Thyroid gland (tissue), 4 donors: ENCODE data around the gene ADCY1.
"Not testable (repeated sequence)": the region's sequence is repeated elsewhere in the genome, so short reads cannot be mapped to it uniquely, and the experiment has no call there.

ENCODE experiments used
- CTCF ChIP-seq, 6 experiments: fragments of 200-600 bp in 3 of 6; fragments of 450-650 bp in 3 of 6; sonication (generic) in 3 of 6; IDR thresholded peaks; one replicate each; pipeline ENCODE4 v1.5.1; 2016 to 2019; ENCODE audit warnings: antibody characterized with exemption in 6 of 6, mild to moderate bottlenecking in 2 of 6, inconsistent platforms in 1 of 6, moderate library complexity in 1 of 6
- POLR2A ChIP-seq, 2 donors: fragments of 450-650 bp; IDR thresholded peaks; one replicate each; pipeline ENCODE4 v1.6.1; 2017; ENCODE audit warnings: antibody characterized with exemption in 2 of 2, mild to moderate bottlenecking in 2 of 2, moderate library complexity in 1 of 2

GRCh38 chr7:45740573-45740972 lies 166.4 kb downstream of the ADCY1 start:
- TF ChIP-seq CTCF, POLR2A (IDR thresholded peaks at IDR 0.05): not testable (repeated sequence)
